GM18520 (cell line): ENCODE results near the gene WDR82.

Source experiments
- ATAC-seq: cut with Tn5 transposase; IDR thresholded peaks from one replicate; pipeline ENCODE4 v1.9.1; 2021; ENCODE audit not compliant: unreplicated experiment

Gene WDR82, protein sequence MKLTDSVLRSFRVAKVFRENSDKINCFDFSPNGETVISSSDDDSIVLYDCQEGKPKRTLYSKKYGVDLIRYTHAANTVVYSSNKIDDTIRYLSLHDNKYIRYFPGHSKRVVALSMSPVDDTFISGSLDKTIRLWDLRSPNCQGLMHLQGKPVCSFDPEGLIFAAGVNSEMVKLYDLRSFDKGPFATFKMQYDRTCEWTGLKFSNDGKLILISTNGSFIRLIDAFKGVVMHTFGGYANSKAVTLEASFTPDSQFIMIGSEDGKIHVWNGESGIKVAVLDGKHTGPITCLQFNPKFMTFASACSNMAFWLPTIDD

GRCh38 chr3:52278510-52279069 is at the start of gene WDR82:
Gene WDR82 (minus strand): TSS chr3:52278649. CDS start chr3:52278361, 288 bp downstream.
- peak; percentile 56 for ATAC-seq

DNA sequence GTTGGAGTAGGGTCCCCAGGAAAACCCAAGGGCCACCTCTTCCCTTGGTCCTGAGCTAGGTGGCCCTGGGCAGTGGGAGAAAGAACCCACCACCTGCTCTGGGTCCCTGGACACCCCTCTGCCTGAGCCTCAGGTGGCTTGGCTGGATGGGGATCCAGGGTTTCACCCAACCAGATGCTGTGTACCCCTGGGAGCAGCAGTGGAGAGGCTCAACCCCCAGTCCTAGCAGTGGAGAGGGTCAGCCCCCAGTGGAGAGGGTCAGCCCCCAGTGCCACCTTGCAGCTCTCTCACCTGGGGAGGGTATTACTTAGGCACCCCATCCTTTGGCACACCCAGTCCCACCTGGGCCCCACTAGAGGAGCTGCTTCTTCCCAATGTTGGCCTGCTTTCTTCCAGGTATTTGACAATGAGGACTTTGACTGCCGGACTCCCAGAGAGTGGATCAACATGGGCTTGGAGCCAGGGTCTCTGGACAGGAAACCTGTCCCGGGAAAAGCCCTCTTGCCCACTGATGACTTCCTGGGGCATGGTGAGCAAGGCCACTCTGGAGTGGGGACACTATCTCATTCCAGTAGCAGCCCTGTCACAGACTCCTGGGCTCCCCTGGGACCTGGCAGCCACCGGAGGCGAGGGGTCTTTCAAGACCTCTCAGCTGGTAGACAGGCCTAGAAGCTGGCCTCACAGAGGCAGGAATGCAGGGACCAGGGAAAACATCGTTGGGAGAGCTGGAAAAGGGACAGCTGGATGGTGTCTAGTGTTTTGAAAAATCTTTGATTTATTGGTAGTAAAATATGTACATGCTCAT is 49.2 kb upstream of the WDR82 start:
- no peak for ATAC-seq

DNA sequence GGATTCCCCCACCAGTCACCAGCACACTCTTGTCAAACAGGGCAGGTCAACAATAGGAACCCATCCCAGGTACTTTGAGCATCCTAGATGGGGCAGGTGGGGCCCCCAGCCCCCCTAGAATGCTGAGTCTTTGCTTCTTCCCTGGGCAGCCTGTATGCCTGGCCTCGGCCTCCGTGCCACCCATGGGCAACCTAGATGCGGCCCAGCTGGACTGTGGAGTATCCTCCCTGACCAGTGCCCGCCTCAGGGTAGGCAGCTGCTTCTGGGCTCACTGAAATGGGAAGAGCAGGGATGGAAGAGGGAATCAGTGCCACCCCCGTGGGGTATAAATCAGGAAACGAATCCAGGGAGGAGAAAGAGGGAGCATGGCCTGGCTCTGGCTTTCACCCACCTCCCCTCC is 48.5 kb upstream of the WDR82 start:
- no peak for ATAC-seq

DNA sequence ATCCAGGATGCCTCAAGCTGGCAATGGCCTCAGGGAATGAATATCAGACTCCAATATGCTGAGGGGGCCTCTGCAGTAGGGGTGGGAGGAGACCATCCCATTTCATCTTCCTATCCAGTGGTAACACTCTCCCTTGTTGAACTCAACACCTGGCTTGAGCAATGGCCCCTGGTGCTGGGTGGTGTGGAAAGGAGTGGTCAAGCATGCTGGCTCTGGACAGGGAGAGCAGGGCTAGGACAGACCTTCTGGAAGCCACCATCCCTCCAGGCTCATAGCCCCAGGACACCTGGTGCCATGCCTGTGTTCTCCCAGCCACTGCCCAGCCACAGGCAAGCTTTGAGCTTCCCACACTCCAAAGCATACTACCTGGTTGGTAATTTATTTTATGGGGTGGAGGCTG is 47.2 kb upstream of the WDR82 start:
- no peak for ATAC-seq

- ATAC-seq: no peak
Observed at GRCh38 chr3:52324676-52325075, 46.2 kb upstream of the WDR82 start.

GRCh38 chr3:52323526-52324295 is 45.3 kb upstream of the WDR82 start:
- ATAC-seq: no peak

- ATAC-seq: no peak
Observed at GRCh38 chr3:52322466-52322865, 44.0 kb upstream of the WDR82 start.

DNA sequence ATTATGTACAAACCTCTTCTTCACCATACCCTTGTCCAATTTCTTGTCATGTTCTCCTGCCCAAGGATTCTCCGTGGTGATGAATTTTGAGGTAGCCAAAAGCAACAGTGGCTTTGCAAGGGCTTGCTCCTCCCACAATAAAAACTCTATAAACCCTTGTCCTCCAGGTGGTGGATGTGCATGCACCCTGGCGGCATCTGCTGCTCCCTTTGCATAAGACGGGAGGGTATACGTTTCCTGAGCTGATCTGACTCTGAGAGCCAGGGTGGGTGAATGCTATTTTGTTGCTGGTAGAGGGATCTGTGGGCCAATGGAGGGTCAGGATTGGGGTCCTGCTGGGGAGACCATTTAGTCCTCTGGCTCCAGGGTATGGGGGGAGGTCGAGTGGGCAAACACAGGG is 43.0 kb upstream of the WDR82 start:
- no peak for ATAC-seq

DNA sequence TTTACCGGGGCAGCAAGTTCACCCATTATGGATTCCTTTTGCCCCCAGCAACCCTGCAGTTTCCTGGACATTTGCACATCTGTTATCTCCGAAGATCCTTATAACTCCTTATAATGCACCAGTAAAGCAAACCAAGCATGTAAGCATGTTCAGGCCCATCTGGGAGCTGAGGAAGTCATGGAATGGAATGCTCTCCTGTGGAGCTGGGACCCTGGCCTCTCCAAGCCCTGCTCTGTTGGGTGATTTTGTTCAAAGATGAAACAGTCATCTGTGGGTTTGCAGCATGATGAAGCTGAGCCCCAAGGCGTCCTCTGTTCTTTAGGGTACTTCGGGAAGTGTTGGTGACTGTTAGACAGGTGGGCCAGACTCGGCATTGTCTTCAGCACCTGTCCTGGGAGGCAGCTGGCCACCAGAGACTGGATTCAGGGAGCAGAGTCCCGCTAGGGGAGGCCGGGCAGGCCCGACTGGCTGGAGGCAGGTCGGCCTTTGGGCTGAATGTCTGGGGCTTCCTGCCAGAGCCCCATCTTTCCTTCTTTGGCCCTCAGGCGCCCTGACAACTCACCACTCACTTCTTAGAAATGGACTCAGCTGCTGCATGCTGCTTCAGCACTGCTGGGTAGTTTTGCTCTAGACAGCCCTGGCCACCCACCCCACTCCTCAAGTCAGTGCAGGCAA is 41.6 kb upstream of the WDR82 start:
- no peak for ATAC-seq

DNA sequence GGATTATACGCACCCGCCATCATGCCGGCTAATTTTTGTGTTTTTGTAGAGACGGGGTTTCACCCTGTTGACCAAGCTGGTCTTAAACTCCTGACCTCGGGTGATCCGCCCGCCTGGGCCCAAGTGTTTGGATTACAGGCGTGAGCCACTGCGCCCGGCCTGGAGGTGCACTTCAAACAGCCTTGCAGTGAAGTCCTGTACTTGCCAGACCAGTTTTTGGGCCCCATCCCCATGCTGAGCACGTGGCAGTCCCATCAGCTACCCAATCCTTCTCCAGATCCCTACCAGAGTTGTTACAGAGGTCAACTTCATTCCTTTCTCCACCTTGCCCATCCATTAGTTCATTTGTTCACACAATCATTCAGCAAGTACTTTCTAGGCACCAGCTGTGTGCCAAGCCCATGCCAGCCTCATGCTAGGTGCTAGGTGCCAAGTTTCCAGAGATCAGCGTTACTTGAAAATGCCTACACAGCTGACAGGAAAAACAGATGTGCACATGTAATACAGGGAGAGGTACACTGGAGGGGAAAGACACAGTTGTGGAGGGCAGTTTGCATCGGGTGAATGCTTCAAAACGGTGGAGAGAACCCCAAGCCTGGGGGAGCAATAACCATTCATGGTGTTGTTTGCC is 39.9 kb upstream of the WDR82 start:
- no peak for ATAC-seq

DNA sequence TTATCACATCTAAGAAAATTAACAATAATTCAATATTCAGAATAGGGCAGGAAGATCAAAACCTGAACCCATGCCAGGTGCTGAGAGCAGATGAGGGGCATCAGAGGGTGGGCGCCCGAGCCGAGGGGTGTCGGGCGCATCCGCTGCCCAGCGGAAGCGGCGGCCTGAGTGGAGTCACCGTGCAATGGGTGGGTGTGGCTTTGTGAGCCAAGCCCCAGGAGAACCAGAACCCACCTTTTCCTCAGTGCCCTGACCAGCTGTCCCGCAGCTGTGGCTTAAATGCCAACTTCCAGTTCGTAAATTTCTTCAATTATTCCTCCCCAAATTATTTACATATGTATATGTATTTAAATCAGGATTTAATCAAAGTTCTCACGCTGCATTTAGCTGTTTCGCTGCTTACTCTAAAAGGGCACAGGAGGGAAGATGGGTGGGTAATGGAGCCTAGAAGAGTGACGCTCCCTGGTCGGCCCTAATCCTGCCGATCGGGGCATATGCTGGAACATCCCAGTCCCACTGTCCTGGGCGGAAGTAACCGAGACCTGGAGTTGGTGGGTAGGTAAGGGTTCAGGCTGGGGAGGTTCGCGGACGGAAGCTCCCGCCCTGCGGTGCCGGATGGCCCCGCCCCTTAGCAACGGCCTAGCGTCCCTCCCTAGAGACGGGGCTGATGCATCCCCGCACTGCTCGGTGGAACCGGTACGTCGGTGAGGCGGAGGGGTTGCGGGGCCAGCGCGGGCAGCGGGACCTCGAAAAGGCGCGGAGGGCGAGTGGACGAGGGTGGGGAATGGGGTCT is 39.0 kb upstream of the WDR82 start:
- ATAC-seq: no peak

- ATAC-seq: no peak
Observed at GRCh38 chr3:52315977-52316764, 37.7 kb upstream of the WDR82 start, which contains the start of gene DNAH1. Gene DNAH1 (plus strand): TSS chr3:52316319. CDS start chr3:52322443, 6,124 bp downstream.

DNA sequence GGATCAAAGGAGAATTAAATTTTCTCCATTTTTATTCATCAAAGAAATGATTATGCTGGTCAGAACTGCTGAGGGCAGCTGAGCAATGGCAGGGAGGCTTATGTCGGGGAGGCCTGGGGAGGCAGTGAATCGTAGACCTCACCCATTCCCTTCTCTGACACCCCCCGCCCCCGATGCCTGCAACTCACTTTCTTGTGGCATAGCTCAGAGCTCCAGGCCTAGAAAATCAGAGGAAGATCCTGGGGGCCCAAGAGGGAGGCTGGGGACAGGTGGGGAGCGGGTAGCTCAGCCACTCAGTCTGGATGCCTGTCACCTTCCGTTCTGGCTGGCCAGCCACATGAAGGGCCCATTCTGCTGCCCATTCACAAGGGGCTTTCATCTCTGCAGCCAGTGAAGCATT is 36.6 kb upstream of the WDR82 start:
- no peak for ATAC-seq

GRCh38 chr3:52314489-52314888 is 36.0 kb upstream of the WDR82 start:
- ATAC-seq: no peak

- ATAC-seq: peak; percentile 62
Observed at GRCh38 chr3:52313774-52314188, 35.3 kb upstream of the WDR82 start.

GRCh38 chr3:52313188-52313773 is 34.8 kb upstream of the WDR82 start:
- ATAC-seq: no peak

- ATAC-seq: no peak
Observed at GRCh38 chr3:52311576-52312119, 33.2 kb upstream of the WDR82 start.
